WTC11 (cell line): ENCODE measurements around the gene FOLR2.

Experiments used
- CTCF ChIP-seq: fragments of 200-600 bp; IDR thresholded peaks from 2 replicates; pipeline ENCODE4 v1.8.0; 2022; ENCODE audit warnings: antibody characterized with exemption
- MAX ChIP-seq: sonication (generic); formaldehyde crosslinking; IDR thresholded peaks from 2 replicates; pipeline ENCODE4 v1.8.0; 2022; ENCODE audit warnings: mild to moderate bottlenecking, missing genetic modification reagents
- TCF7 ChIP-seq: sonication (generic); formaldehyde crosslinking; IDR thresholded peaks from 2 replicates; pipeline ENCODE4 v1.8.0; 2022; ENCODE audit warnings: mild to moderate bottlenecking, low read depth, missing genetic modification reagents, moderate library complexity
- TP53 ChIP-seq: sonication (generic); formaldehyde crosslinking; IDR thresholded peaks from 2 replicates; pipeline ENCODE4 v1.8.1; 2023; ENCODE audit warnings: mild to moderate bottlenecking, missing genetic modification reagents
- USF1 ChIP-seq: sonication (generic); formaldehyde crosslinking; IDR thresholded peaks from 2 replicates; pipeline ENCODE4 v1.8.0; 2022; ENCODE audit warnings: mild to moderate bottlenecking, missing genetic modification reagents
- USF2 ChIP-seq: sonication (generic); formaldehyde crosslinking; IDR thresholded peaks from 2 replicates; pipeline ENCODE4 v1.8.1; 2023; ENCODE audit warnings: mild to moderate bottlenecking, missing genetic modification reagents, moderate library complexity

- TF ChIP-seq TCF7 (CRISPR knock-in tag) (no peak), CTCF (no peak), TP53 (CRISPR knock-in tag) (no peak), MAX (CRISPR knock-in tag) (no peak), USF2 (CRISPR knock-in tag) (no peak), USF1 (no peak)
Observed at GRCh38 chr11:72225411-72225951, 8.9 kb downstream of the FOLR2 start.
